AG08396 (cell line): ENCODE data around the gene AKR1C2.
"Not testable (repeated sequence)": the region's sequence is repeated elsewhere in the genome, so short reads cannot be mapped to it uniquely, and the experiment has no call there.

Source experiments
- DNase-seq: peaks from one replicate; pipeline ENCODE4 v3.0.0; 2012; ENCODE audit warnings: low spot score, mixed read lengths

Gene AKR1C2

GRCh38 chr10:4988000-4988641 lies 15.5 kb downstream of the AKR1C2 start:
- not testable (repeated sequence) for DNase-seq

GRCh38 chr10:4984971-4985594 lies 18.6 kb downstream of the AKR1C2 start:
- DNase-seq, result peak; percentile 21

GRCh38 chr10:4984223-4984622 lies 19.4 kb downstream of the AKR1C2 start:
- DNase-seq, result no peak

GRCh38 chr10:4983615-4984216 lies 19.9 kb downstream of the AKR1C2 start:
- no peak for DNase-seq

- DNase-seq, result no peak
Measured at GRCh38 chr10:4982764-4983226, 20.9 kb downstream of the AKR1C2 start.

- DNase-seq, result no peak
Measured at GRCh38 chr10:4981722-4982471, 21.8 kb downstream of the AKR1C2 start.

GRCh38 chr10:4980793-4981192 lies 22.9 kb downstream of the AKR1C2 start:
- no peak for DNase-seq

GRCh38 chr10:4978870-4979269 lies 24.8 kb downstream of the AKR1C2 start:
- DNase-seq, result no peak

- no peak for DNase-seq
Measured at GRCh38 chr10:4977025-4977424, 26.6 kb downstream of the AKR1C2 start.

- not testable (repeated sequence) for DNase-seq
Measured at GRCh38 chr10:4974400-4974799, 29.3 kb downstream of the AKR1C2 start.

- DNase-seq, result not testable (repeated sequence)
Measured at GRCh38 chr10:4973294-4973693, 30.4 kb downstream of the AKR1C2 start.

- DNase-seq, result not testable (repeated sequence)
Measured at GRCh38 chr10:4972369-4973142, 31.1 kb downstream of the AKR1C2 start.

GRCh38 chr10:4970362-4970761 lies 33.3 kb downstream of the AKR1C2 start:
- not testable (repeated sequence) for DNase-seq

GRCh38 chr10:4969289-4969688 lies 34.4 kb downstream of the AKR1C2 start:
- DNase-seq, result not testable (repeated sequence)

GRCh38 chr10:4967189-4967588 lies 36.5 kb downstream of the AKR1C2 start:
- DNase-seq, result not testable (repeated sequence)

- DNase-seq, result not testable (repeated sequence)
Measured at GRCh38 chr10:4965763-4966162, 37.9 kb downstream of the AKR1C2 start.

GRCh38 chr10:4963815-4964154 lies 39.9 kb downstream of the AKR1C2 start:
- not testable (repeated sequence) for DNase-seq

- DNase-seq, result not testable (repeated sequence)
Measured at GRCh38 chr10:4962876-4963814, 40.5 kb downstream of the AKR1C2 start, which contains the start of gene AKR1C1. Gene AKR1C1 (plus strand): TSS chr10:4963415. CDS start chr10:4963445, 30 bp downstream.

GRCh38 chr10:4962308-4962707 lies 41.3 kb downstream of the AKR1C2 start:
- not testable (repeated sequence) for DNase-seq

- not testable (repeated sequence) for DNase-seq
Measured at GRCh38 chr10:4961558-4961957, 42.1 kb downstream of the AKR1C2 start.
